ENCODE results near the gene PCDHGA2.
"Not testable (repeated sequence)": the region's sequence is repeated elsewhere in the genome, so short reads cannot be mapped to it uniquely, and the experiment has no call there.

Gene PCDHGA2

GRCh38 chr5:141383345-141383744 is 44.8 kb downstream of the PCDHGA2 start:
- DNase-seq, result no peak

- no peak for DNase-seq
Observed at GRCh38 chr5:141384471-141385267, 46.1 kb downstream of the PCDHGA2 start.

GRCh38 chr5:141387557-141388311 is 49.2 kb downstream of the PCDHGA2 start, which contains the start of gene PCDHGB4:
Gene PCDHGB4 (plus strand): TSS chr5:141387698. CDS start chr5:141387885, 187 bp downstream.
- not testable (repeated sequence) for DNase-seq

- DNase-seq, result no peak
Observed at GRCh38 chr5:141388661-141389060, 50.1 kb downstream of the PCDHGA2 start.

GRCh38 chr5:141389153-141390042 is 50.8 kb downstream of the PCDHGA2 start:
- DNase-seq, result no peak

- DNase-seq, result no peak
Observed at GRCh38 chr5:141392429-141393198, 54.1 kb downstream of the PCDHGA2 start, which contains the start of gene PCDHGA8. Gene PCDHGA8 (plus strand): TSS chr5:141392633. CDS start chr5:141392814, 181 bp downstream.
